GM19452 (cell line): Measurements from ENCODE around the gene ASIC2.

Experiments
- ATAC-seq: cut with Tn5 transposase; IDR thresholded peaks from one replicate; pipeline ENCODE4 v1.9.1; 2021; ENCODE audit not compliant: unreplicated experiment

Gene ASIC2

DNA sequence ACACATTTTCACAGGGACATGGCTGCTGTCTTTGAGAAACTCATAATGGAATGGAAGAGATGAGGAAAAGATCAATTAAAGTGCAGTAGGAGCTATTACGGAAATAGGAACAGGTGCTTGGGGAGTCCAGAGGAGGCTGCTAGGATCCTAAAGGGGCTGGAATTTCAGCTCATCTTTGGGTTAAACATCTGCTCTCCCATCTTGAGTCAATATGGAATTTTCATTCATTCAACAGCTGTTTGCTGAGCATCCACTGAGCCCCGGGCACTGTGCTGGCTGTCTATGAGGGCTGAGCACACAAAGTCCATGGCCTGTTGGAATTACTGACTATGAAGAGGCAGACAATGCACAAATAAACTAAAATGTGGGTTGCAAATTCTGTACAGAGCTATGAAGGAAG is 47.9 kb downstream of the ASIC2 start:
- no peak for ATAC-seq

DNA sequence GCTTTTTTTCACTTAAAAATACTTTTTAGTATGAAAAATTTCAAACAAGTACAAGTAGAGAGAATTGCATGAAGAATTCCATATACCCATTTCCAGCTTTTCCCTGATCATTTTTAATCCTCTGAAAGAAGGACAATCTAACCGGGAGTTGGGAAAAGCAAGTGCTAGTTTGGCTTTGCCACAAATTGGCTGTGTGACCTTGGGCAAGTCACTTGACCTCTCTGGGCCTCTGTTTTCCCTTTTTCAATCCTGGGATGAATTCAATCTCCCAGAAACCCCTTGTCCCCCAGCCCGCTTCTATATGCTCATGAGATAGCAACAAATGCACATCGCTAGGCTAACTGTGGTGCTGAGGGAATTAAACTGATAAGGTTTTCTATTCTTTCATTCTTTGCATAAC is 49.4 kb downstream of the ASIC2 start:
- no peak for ATAC-seq

DNA sequence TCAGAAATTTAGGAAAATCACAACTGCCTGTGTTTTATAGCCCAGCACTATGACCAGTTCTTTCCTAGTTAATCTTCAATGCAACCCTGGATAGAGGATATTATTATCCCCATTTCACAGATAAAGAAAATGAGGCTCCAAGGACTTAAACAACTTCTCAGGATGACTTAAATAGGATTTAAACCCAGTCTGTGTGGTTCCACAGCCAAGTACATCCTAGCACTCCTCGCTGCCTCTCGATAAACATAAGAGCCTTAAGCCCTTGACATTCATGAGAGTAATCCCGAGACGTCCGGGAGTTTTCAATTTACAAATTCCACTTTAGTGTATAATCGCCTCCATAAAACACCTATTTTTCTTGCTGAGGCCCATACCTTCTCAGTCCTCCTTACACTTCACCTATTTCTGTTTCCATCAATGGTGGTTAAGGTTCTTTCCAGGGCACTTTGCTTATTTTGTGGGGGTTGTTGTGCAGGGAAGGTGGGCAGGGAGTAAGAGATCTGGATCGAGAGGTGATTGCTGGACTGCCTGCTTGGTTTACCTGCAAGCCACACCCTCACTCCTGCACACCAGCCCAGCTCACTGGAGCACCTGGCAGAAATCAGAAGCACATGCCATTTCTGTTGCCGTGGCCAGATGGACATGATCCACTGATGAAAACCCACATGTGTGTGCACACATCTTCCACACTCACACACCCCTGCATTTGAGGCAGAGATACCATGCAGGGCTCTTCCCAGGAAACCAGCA is 50.5 kb downstream of the ASIC2 start:
- ATAC-seq = no peak

DNA sequence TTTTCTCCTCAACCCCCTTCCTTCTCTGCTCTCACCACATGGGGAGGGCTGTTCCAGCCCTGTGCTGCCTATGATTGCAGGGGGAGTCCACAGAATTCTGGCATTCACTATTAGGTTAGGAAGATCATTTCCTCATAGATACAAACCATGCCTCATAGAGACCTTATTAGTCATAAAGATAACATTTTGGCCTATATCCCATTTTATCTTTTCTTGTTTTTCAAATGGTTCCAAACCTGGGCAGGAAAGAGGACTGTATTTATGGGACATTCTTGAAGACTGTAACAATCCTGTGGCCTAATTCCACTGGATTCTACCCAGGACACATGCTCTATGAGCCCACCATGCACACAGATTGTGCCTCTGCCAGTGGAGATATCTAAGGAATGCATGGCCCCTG is 51.7 kb downstream of the ASIC2 start:
- no peak for ATAC-seq

DNA sequence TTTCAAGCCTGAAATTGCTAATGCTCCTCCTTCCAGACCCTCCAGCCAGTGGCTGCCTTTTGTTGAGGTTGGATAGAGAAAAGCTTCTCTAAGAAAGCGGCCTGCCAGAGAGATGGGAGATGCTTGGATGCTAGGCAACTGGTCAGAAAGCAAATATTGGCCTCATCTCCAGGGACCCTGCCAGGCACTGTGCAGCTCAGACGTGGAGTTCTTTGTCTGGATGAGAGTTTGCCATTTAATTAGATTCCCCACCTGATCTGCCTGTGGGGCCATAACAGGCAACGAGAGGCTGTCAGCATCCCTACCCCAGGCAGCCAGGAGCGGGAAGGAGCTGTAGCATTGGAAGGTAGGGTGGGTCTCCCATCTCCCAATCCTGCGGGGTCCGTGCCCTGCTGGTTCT is 52.7 kb downstream of the ASIC2 start:
- ATAC-seq = no peak

DNA sequence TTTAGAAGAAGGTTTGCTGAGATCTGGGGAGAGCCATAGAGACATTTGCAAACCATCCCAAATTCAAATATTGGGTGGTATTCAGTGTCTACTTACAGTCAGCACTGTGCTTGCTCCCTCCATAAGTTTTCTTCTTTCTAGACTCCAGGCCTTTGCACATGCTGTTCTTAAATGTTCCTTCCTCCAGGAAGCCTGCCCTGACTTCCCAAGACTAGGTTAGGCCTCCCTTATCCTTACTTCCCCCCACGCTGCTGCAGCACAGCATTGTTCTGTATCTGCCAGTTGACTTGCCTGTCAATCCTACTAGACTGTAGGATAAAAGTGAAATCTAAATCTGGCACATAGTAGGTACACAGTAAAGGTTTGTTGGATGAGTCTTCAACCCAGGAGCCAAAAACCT is 53.4 kb downstream of the ASIC2 start:
- no peak for ATAC-seq

DNA sequence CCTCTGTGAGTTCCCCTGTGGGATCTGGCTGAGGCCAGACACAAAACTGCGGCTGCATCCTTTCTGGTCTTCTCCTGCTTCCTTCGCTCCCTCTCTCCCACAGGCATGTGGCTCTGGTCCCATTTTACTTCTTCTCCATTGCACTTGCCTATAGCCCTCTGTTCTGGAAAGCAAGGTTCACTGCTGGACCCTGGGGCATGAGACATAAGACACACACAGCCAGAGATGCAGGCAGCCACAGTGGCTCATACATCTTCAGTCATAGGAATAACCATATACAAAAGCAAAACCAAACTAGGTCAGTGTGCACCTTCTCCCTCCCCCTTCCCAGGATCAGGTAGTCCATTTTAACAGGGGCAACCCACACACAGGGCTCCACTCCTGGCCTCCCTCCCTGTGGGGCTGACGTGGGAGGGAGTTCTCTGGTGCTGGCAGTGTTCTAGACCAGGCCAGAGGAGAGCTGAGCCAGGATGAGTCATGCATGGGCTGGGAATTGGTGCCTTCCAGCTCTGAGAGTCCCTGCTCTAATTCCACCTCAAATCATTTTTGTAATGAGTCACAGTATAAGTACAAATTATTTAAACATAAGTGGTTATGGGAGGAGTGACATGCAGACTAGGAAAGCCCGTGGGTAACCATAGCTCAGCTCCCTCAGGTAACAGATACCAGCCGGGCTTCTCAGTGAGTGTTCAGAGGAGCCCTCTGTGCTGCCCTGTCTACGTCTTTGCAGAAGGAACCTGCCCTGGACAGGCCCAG is 58.0 kb downstream of the ASIC2 start:
- no peak for ATAC-seq

DNA sequence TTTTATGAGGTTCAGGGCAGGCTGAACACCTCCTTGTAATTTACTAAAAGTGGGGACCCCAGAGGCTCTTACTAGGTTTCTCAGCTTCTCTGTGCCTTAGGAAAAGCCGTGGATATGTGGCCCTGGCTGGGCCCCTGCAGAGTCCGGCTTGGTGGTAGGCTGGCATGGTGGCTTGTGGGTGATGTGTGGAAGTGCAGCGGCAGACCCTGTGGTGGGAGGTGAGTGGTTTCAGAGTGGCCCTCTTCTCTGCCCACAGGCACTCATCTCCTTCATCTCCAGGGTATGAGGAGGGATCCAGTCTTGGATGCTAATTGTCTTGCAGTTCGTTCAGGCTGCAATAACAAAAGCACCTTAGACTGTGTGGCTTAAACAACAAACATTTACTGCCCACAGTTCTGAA is 58.9 kb downstream of the ASIC2 start:
- no peak for ATAC-seq

DNA sequence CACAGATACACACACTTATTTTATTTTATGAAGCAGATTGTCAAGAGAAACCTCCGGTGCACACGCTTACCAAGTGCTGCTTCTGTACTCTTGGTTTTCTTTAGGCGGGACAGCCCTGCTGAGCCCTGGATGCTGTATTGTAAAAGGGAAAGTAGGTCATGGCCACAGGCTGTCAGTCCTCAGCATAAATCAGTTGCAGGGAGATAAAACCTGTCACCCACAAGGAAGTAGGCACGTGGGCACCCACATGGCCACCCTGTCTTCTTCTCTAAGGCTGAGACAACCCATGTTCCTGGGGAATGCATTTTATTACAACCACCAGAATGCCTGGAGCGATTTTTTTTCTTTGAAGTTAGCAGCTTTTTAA is 59.3 kb downstream of the ASIC2 start:
- ATAC-seq = no peak

DNA sequence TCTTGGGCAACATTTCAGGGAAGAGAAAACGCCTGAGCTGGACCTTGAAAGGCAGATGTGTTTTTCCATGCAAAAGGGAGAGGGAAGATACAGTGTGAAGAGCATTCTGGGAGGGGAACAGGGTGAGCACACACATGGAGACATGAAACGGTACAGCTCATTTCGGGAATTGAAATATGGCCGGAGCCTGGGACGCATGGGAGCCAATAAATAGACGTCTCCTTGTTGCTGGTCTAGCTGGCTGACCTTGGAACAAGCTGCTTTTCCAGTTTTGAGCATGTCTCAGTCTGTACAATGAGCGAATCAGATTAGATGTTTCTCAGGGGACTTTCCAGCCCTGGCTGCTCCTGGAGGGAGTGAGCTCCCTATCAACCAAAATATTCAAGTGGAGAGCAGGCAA is 63.6 kb downstream of the ASIC2 start:
- no peak for ATAC-seq

DNA sequence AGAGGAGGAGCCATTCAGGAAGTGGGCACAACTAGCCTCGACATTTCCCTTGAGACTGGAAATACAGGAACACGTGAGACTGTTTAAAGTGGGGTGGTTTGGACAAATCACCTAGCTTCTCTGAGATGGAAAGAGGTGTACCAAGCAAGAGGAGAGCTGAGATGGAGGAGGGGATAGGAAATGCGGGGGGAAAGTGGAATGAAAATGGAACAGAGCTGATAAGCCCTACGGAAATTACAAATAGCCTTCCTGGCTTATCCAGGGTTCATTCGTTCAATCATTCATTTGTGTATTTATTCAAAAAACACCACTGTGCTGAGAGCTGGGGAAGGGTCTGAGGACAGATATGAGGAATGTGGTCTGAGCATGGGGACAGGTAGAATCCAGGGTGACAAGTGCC is 64.1 kb downstream of the ASIC2 start:
- ATAC-seq = no peak

DNA sequence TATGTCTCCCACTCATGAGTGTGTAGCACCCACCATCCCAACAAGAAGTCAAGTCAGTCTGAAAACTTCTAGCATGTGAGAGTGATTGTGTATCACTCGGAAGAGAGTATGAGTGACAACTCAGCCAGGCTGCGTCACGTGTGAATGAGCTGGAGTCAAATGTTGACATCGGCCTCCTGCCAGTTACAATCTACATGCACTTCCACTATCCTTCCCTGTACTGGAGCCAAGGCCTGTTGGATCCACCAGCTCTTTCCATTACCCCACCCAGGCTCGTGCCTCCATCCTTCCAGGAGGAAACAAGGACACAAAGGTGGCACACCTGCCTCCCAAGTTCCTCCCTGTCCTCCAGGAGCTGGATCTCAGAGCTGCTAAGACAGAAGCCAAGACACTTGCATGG is 64.5 kb downstream of the ASIC2 start:
- ATAC-seq = no peak

DNA sequence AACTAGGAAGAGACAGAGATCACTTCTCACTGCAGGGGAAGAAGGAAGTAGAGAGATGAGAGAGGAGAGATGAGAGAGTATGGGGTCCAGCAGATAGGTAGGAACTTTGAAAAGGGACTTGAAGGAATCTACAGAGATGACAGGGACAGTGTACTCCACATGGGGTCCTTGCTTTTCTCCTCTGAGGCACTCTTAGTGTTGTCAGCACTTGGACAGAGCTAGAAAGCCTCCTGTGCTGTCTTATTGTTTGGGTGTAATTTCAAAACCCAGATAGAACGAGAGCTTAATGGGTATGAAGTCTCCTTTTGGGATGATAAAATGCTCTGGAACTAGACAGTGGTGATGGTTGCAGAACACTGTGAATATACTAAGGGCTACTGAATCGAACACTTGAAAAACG is 65.2 kb downstream of the ASIC2 start:
- ATAC-seq = no peak

DNA sequence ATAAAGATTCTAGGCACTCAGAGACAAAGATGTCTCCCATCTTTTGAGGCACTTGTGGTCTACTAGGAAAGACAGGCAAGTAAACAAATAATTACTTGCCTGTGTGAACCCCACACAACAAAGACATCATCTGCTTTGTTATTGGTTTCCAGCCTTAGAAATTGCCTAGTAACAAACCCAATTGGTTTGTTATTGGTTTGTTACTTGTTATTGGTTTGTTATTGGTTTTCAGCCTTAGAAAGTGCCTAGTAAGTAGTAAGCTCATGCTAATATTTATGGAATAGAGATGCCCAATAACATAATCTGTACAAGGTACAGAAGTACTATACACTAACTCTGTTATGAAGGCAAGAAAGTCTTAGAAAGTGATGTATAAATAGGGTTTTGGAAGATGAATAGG is 67.1 kb downstream of the ASIC2 start:
- no peak for ATAC-seq

DNA sequence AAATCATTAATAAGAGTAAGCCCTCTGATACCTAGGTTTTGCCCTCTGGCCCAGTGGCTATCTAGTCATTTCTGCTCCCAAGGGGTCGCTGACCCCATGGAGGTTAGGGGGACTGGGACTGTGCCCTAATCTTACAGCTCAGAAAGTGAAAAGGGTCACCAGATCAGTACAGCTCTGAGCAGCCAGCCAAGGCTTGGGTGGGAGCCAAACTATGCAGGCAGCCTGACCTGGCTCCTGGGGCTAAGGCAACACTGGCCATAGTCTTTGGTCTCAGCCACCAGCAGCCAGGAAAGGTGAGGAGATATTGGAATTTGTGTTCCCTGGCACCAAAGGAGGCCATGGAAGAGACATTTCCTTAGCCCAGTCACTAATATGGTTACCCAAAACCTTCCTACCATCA is 67.6 kb downstream of the ASIC2 start:
- ATAC-seq = no peak

DNA sequence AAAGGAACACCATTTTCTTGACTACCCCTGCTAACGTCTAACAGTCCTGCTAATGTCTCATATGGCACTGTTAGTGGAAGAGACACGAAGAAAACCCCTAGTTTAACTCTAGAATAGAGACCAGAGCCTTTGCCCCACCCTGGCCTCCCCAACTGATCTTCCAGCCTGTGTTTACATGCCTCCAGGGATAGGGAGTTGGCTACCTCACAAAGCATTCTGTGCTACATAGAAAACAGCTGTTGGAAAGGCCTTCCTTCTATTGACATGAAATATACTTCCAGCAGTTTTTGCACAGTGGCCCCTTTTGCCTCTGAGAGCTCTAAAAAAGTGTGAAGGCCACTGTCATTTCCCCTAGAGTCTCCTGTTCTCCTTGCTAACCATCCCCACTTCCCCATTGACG is 73.1 kb downstream of the ASIC2 start:
- ATAC-seq = no peak

DNA sequence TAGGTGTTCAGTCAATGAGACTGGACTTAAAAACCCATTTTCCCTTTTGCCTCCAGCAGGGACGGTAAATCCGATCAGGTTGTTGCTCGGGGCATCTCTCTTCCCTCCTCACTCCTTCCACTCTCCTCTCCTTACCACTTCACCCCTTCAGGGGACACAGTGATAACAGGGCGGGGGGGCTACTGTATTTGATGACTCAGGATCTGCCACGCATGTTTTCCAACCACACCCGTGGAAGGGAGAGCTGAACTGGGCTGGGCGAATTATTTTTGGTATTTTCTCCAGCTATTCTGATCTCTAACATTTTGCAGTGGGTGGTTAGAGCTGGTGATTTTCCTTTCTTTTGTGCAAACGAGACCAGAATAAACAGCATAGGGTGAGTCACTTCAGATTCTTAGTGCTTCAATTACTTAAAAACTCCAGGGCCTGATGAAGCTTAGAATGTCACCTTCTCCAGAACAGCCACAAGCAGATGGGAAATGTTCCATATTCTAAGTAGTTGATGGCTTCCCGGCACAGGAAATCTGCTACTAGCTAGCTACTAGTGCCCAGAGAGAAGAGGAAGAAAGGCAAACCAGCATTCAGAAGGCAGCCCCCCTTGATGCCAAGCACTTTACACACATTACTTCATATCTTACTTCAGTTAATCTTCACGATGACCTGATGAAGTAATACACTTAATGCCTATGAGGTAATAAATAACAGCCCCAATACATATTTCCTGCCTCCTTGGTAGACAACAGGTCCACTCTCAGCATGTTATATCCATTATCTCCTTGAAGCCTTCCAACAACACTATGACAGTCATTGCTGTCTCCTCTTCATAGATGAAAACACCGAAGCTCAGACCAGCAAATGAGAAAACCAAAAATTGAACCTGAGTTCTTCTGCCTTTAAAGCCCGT is 74.1 kb downstream of the ASIC2 start:
- no peak for ATAC-seq

DNA sequence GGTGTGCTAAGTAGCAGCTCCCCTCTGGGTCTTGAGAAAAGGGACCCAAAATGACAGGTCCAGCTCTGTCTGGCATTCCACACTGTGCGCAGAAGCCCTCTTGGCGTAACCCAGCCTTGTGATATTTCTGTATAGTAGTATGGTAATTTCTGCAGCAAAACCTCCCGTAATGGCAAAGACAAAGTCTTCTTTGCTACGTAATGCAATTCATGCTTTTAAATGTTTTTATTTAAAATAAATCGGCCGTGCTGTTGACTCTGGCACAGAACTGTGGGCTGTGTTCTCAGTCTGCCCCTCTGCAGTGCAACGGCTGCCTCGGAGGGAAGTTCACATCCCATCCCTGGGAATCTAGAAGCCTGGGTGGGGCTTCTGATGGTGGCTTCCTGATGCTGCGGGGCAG is 75.2 kb downstream of the ASIC2 start:
- no peak for ATAC-seq

DNA sequence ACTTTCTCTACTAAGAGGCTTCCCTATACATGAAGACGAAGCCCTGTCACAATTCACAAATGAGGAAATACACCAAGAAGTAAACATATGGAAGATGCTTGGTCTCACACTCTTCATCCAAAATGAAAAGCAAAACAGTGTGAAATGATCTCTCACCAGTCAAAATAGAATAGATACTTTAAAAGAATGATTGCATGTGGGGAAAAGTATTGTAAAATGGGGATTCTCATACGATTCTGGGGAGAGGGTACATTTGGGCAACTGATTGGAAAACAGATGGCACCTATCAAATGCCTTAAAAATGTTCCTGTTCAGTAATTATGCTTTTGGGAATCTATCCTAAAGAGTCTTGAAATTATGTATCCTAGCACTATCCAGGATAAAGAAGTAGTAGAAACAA is 78.1 kb downstream of the ASIC2 start:
- ATAC-seq = no peak

DNA sequence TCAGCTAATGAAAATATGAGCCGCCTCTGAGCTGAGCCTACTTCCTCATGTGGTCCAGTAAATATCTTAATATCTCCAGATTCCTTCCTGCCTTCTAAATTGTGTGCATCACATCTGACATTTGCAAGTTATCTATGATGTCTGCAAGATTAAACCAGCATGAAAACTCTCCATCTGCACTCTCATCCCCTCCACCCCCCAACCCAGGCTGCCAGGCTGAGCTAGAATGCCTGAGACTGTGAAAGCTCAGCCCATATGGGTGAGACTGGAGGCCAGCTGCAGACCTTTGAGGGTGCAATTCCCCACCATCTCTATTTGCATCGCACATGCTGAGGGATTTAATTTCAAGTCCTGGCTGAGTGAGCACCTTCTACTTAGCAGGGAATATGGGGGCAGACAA is 82.8 kb downstream of the ASIC2 start:
- ATAC-seq = no peak

DNA sequence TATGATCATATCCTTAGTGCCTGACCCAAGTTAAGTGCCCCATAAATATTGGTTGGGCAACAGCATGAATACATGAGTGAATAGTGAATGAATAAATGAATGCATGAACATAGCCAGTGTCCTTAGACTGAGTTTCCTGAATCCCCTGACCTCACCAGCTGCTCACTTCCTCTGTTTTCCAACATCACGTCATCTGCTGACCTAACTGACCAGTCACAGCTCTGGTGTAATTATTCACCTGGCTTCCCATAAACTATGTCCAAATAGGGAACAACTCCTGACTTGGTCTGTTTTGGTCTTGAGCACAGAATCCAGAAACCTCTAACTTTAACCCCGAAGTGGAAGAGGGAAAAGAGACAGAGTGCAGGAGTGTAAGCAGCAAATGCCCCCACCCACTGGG is 83.4 kb downstream of the ASIC2 start:
- no peak for ATAC-seq

DNA sequence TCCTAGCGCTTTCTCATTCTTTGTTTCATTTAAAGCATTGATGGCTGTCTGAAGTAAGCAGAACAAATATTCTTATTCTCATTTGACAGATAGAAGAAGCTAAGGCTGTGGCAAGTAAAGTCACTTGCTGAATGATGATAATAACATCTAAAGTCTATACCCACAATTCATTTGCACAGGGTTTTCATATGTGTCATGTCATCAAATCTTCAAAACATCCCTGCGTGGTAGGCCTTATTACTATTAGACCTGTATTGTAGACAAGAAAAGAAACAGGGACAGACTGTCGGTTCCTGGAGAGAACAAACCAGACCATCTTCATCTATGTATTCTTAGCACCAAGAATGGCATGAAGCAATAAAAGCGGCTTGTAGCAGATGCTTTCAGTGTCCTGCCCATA is 85.9 kb downstream of the ASIC2 start:
- no peak for ATAC-seq
